ENCODE measurements around the gene SNRNP25. TPM values are rescaled to one million over a fixed set of nuclear protein-coding genes. Genes with fewer than 3 reads are reported as not detected.
A peak's percentile ranks its signal among the peaks of the same experiment; 100 is the strongest.

Gene SNRNP25
- total and polyA plus RNA-seq, 3 donors from 2014 or later: 12.8 to 26.9 (median 17.5) TPM

- H3K4me1 ChIP-seq: peaks cover 10% of the 10 kb centered on the region
- peak; percentile 64 for DNase-seq
Observed at GRCh38 chr16:102060-102855, 48.6 kb downstream of the SNRNP25 start.

GRCh38 chr16:104355-104754 lies 50.7 kb downstream of the SNRNP25 start:
- intact Hi-C loops (cut with DNase I; ENCODE audit: low total_unique reads): no loop called here
- Histone ChIP-seq H3K4me3 (no peak overlapping the region), H3K27ac (no peak overlapping the region), H3K36me3 (ENCODE audit: low read depth, missing control alignments) (no peaks in the 10 kb centered on the region), H3K4me1 (peaks cover 10% of the 10 kb centered on the region), H3K9me3 (no peaks in the 10 kb centered on the region), H3K27me3 (no peaks in the 10 kb centered on the region)
- DNase-seq: no peak
- no peak for TF ChIP-seq POLR2A (IDR thresholded peaks at IDR 0.05)
- TF ChIP-seq, protein P1, sequence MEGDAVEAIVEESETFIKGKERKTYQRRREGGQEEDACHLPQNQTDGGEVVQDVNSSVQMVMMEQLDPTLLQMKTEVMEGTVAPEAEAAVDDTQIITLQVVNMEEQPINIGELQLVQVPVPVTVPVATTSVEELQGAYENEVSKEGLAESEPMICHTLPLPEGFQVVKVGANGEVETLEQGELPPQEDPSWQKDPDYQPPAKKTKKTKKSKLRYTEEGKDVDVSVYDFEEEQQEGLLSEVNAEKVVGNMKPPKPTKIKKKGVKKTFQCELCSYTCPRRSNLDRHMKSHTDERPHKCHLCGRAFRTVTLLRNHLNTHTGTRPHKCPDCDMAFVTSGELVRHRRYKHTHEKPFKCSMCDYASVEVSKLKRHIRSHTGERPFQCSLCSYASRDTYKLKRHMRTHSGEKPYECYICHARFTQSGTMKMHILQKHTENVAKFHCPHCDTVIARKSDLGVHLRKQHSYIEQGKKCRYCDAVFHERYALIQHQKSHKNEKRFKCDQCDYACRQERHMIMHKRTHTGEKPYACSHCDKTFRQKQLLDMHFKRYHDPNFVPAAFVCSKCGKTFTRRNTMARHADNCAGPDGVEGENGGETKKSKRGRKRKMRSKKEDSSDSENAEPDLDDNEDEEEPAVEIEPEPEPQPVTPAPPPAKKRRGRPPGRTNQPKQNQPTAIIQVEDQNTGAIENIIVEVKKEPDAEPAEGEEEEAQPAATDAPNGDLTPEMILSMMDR (IDR thresholded peaks at IDR 0.05): no peak
- 78 to 90% methylated on average over 5 of the region's 5 CpGs for WGBS, 2 donors

More at GRCh38 chr16:102060-102855, 48.6 kb downstream of the SNRNP25 start:
- WGBS, 2 donors: 58 to 64% methylated on average over 14 to 19 of the region's 19 CpGs
- no peak for TF ChIP-seq POLR2A (IDR thresholded peaks at IDR 0.05)
- TF ChIP-seq, protein P1 (IDR thresholded peaks at IDR 0.05): no peak
- H3K36me3 ChIP-seq (ENCODE audit: low read depth, missing control alignments): no peaks in the 10 kb centered on the region
- no peaks in the 10 kb centered on the region for H3K9me3 ChIP-seq
- H3K27me3 ChIP-seq: no peaks in the 10 kb centered on the region
- intact Hi-C loops (cut with DNase I; ENCODE audit: low total_unique reads): no loop called here
- peak overlapping the region in 1 of 2 donors; percentile 69 for H3K27ac ChIP-seq
- H3K4me3 ChIP-seq: no peak overlapping the region

DNA sequence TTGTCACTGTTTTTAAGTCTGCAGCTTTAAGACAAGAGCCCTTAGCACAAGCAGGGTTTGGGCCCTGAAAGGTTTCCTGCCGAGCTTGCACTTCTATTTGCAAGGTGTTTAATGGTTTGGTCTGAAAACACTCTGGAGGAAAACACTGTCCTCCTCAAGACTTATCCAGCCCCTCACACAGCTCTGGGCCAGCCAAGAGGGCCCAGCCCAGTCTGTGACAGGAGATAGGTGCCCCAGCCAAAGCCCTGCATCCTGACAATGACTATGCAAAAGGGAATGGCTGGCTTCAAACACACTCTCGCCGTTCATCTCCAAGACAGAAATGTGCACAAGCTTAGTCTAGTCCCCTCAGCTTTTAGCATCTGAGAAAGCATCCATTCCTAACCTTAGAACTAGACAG lies 51.3 kb downstream of the SNRNP25 start:
- no peak for DNase-seq
- H3K27me3 ChIP-seq: no peaks in the 10 kb centered on the region
- intact Hi-C loops (cut with DNase I; ENCODE audit: low total_unique reads): no loop called here
- H3K36me3 ChIP-seq (ENCODE audit: low read depth, missing control alignments): no peaks in the 10 kb centered on the region
- no peak overlapping the region for H3K27ac ChIP-seq
- TF ChIP-seq POLR2A (IDR thresholded peaks at IDR 0.05): no peak
- TF ChIP-seq, protein P1 (IDR thresholded peaks at IDR 0.05): no peak
- WGBS, 2 donors: 70 to 92% methylated on average over 3 of the region's 3 CpGs
- no peak overlapping the region for H3K4me3 ChIP-seq
- no peaks in the 10 kb centered on the region for H3K9me3 ChIP-seq
- H3K4me1 ChIP-seq: peaks cover 10% of the 10 kb centered on the region

GRCh38 chr16:105521-105920 lies 51.9 kb downstream of the SNRNP25 start:
- no peak for DNase-seq
- Histone ChIP-seq H3K36me3 (ENCODE audit: low read depth, missing control alignments) (no peaks in the 10 kb centered on the region), H3K4me1 (peaks cover 10% of the 10 kb centered on the region), H3K4me3 (no peak overlapping the region), H3K27ac (no peak overlapping the region), H3K9me3 (no peaks in the 10 kb centered on the region), H3K27me3 (no peaks in the 10 kb centered on the region)
- TF ChIP-seq POLR2A (IDR thresholded peaks at IDR 0.05): no peak
- 87 to 94% methylated on average over 6 of the region's 6 CpGs for WGBS, 2 donors
- intact Hi-C loops (cut with DNase I; ENCODE audit: low total_unique reads): no loop called here

DNA sequence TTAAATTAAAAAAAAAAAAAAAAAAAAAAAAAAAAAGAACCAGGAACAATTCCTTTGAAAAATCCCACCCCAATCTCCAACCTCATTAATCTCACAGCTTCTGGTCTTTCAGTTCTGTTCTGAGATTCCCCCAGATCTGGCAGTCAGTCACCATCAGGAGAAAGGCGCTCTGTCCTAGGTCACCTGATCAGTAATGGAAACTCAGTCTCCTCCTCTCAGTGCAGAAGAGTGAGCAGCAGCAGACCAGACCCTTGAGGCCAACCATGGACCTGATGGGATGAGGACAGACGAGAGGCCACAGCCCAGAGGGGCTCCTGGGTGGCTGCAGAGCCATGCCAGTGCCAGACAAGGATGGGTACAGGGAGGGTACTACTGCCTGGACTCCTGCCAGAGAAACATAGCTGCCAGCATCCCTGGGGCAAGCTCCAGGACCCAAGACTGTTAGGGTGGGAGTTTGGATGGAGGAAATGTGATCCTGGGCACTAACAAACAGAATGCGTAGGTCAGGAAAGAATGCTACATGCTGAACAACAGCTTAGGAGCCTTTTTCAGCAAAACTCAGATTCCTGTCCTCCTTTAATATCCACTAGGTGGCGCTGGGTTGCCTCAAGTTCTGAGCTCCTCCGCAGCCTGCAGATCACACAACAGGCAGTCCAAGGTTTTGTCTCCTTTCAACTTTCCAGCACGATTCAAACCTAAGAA lies 53.1 kb downstream of the SNRNP25 start:
- peaks cover 5% of the 10 kb centered on the region for H3K4me1 ChIP-seq
- no peaks in the 10 kb centered on the region for H3K27me3 ChIP-seq
- H3K27ac ChIP-seq: no peak overlapping the region
- TF ChIP-seq POLR2A (IDR thresholded peaks at IDR 0.05): no peak
- TF ChIP-seq, protein P1 (IDR thresholded peaks at IDR 0.05): peak; percentile 64 to 80 (median 67)
- no peaks in the 10 kb centered on the region for H3K36me3 ChIP-seq (ENCODE audit: low read depth, missing control alignments)
- no peaks in the 10 kb centered on the region for H3K9me3 ChIP-seq
- H3K4me3 ChIP-seq: no peak overlapping the region
- peak; percentile 80 for DNase-seq
- intact Hi-C loops (cut with DNase I; ENCODE audit: low total_unique reads): no loop called here
- WGBS, 2 donors: 45 to 61% methylated on average over 6 of the region's 6 CpGs
